NCI-H187 (cell line): ENCODE results near the gene C3.

Experiments
- DNase-seq, 2 experiments: peaks; one replicate each; lab custom pipeline; 2025; lab: John Stamatoyannopoulos, UW

The C3 gene

DNA sequence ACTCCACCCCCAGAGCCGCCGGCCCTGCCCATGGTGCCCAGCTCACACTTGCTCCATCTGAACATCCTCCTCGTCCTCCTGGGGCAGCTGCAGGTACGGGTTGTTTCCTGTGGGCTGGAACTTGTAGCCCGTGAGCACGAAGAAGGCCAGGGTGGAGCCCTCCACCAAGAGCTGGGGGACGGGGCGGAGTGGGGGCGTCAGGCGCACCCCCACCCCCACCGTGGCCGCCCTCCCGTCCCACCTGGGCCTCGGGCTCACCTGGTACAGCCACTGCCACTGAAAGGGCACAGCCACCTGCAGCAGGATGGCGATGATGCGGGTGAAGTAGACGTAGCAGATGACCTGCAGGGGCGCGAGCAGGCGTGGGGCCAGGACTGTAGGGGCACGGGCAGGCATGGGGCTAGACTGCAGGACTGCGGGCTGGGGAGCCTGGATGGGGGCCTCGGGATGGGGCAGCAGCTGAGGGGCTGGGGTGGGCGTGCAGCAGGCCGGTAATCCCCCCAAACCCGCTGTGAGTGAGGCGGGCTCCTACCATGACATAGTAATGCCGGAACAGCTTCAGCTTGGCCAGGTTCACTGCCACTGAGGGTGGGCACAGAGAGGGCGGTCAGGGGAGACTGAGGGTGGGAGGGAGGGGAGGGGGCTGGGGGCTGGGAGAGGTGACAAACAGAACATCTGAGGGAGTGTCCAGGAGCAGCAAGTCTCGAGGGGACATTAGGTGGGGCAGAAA, 10.7 kb upstream of the C3 start:
- DNase-seq, result no peak

DNA sequence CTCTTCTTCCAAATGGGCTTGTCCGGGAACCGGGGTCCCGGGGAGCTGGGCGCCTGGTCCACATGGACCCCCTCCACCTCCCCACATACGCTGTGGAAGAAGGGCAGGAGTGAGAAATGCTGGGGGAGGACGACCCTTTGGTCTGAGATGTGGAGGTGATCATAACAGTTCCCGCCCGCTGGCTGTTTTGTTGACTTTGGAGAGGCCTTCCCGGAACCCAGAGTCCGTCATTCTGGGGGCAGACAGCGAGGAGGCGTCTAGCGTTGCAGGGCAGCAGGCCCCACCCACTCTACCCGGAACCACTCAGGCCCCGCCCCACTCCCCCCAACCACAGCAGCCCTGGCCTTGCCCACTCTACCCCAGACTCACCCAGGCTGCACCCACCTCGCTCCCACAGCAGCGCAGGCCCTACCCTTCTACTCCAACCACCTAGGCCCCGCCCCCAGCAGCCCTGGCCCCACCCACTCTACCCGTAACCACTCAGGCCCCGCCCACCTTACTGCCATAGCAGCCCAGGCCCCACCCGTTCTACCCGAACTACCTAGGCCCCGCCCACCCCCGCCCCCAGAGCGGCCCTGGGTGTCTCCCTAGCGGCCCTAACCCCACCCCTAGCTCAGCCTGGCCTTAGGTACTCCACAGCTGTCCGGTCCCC, 9.8 kb upstream of the C3 start:
- no peak for DNase-seq

DNA sequence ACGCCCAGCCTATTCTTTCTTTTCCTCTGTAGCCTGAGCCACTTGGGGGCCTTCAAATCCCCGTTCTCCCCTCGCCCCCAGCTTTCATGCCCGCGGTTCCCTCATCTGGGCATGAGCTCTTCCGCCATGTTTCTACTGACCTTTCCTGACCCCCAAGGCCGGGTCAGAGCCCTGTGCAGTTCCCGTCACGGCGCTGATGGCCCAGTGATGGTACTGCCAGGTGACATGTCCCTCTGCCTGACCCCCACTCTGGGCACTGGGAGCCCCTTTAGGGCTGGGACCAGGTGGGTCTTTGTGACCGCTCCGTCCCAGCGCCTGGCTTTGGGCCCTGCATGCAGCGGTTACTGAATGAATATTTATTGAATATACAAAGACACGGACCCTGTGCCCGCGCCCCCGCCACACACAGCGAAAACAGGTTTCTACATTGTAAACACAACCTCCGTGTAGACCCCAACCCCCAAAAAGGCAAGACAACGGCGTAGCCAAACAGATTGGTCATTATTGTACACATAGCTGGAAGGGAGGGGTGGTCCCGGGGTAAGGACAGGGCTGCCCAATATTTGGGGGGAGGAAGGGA, 9.2 kb upstream of the C3 start:
- no peak for DNase-seq

DNA sequence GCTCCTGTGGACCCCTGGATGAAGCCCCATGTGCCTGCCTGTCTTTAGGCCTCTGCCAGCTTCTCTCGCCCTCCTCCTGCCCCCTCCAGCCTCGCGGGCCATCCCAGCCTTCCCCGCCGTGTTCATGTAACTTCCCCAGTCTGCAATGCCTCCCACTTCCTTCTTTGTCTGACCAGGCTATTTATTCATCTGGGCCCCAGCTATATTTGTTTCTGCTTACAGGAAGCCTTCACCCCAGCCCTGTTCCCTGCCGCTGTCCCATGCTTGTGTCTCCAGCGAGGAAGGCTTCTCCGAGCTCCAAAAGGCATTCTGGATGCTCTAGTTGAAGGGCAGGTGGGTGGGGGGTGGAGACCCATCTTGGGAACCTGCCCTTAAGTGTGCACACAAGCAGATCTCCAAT, 7.9 kb upstream of the C3 start:
- DNase-seq, result no peak

DNA sequence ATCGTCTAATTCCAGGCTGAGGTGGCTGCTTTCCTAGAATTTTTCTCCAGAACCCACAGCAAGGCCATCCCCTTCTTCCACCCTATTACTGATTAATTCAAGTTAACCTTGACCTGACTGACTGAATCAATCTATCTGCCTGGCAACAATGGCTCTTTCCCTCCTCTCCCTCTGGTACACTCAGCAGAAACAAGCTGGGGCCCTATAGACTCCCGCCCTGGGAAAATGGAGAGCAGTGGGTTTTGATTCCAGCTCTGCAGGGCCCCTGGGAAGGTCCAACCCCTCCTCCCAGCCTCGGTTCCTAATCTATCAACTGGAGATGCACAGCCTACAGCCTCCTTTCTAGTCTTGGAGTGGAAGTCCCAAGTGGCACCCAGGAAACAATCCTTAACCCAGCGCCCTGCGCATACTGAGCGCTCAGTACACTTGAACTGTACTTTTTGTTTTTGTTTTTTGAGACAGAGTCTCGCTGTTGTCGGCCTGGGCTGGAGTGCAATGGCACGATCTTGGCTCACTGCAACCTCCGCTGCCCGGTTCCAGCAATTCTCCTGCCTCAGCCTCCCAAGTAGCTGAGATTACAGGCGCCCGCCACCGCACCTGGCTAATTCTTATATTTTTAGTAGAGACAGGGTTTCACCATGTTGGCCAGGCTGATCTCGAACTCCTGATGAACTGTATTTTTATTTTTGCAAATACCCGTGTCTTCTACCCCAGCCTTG, 5.2 kb upstream of the C3 start:
- DNase-seq, result no peak

DNA sequence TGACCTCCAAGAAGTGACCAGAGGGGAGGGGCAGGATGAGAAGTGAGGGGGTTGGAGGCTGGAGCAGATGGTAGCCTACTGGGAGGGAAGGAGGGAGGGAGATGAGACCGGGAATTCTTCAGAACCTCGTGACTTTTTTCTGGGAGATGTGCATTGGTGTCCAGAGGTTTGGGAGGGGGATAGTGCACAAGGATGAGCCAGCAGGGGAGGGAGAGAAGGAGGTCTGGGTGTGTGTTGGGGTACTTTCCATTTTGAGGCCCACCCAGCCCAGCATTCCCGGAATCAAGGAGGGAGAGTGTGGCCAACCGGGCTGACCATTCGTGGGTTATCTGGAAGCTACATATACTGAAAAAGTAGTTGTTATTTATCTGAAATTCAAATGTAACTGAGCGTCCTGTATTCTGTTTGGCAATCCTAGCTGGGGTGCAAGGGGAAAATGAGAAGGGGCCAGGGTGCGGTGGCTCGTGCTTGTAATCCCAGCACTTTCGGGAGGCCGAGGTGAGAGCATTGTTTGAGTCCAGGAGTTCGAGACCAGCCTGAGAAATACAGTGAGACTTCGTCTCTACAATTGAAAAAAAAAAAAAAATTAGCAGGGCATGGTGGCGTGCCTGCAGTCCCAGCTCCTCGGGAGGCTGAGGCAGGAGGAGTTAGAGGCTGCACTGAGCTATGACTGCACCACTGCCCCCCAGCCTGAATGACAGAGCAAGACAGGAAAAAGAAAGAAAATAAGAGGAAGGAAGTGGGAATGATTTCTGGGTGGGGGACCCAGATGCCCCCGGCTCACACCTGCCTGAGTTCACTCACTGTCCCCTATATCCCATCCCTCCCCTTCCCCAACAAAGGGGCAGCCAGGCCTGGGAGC, 4.4 kb upstream of the C3 start:
- no peak for DNase-seq

DNA sequence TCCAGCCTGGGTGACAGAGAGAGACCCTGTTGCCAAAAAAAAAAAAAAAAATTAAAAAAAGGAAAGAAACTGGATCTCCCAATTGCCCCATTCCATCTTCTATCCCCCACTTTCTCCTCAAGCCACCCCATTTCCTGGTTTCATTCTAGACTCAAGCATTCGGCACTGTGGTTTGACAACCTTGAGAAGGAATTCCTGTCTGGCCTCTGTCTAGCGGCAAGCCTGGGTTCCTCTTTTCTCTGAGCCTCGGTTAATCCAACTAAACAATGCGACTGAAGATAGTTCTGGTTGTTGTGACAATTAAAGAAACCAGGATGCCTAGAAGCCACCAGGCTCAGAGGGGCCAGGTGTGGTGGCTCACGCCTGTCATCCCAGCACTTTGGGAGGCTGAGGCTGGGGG, 3.3 kb upstream of the C3 start:
- no peak for DNase-seq

DNA sequence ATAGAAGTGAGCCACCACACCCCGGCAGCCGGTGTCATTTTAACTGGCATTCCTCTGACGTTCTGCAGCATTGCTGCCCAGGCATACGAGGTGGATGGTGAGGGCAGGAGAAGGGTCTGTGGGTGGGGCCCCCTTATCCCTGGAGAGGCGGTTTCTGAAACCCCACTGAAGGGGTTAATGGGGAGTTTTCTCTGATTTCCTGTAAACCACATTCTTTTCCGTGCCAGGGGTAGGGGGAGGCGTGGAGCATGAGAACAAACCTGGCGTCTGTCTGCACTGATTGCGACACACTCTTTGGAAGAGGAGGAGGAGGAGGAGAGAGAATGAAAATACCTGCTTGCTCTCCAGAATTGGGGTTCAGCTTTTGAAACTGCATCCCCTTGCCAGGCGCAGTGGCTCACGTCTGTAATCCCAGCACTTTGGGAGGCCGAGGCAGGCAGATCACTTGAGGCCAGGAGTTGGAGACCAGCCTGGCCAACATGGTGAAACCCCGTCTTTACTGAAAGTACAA, 2.7 kb upstream of the C3 start:
- DNase-seq, result no peak

DNA sequence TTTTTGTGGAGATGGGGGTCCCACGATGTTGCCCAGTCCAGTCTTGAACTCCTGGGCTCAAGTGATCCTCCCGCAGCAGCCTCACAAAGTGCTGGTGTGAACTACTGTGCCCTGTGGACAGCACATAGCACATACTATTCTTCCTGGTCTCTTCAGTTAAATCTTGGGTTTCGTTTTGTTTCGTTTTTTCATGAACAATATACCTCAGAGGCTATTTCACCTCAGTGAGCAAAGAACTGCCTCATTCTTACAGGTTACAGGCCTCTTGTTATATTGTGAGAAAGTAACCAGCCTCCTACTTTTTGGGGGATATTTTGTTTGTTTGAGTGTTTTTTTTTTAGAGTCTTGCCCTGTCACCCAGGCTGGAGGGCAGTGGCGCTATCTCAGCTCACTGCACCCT, 1.3 kb upstream of the C3 start:
- no peak for DNase-seq

DNA sequence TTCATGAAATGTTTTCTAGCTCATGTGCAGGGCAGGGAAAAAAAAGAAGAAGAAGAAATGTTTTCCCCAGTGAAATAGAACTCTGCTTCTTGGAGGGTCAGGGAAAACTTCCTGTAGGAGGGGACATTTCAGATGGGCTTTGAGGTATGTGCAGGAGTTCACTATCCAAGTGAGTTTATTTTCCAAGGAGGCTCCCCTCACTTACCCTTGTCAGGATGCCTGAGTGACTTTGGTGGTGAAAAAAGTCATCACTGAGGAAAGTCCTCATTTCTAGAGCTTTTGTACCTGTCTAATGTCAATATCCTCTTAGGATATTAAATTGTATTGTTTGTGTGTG, 656 bp upstream of the C3 start:
- no peak for DNase-seq

DNA sequence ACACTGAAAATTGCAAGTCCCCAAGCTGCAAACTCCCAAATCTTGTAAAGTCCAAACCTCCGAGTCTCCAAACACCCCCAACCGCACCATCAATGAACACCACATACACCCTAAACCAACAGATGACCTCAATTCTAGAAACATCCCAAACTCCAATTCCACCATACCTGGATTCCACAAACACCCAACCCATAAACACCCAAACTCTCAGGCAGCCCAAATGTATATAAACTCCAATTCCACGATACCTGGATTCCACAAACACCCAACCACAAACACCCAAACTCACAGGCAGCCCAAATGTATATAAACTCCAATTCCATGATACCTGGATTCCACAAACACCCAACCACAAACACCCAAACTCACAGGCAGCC, 470 bp downstream of the C3 start:
- DNase-seq, result no peak

DNA sequence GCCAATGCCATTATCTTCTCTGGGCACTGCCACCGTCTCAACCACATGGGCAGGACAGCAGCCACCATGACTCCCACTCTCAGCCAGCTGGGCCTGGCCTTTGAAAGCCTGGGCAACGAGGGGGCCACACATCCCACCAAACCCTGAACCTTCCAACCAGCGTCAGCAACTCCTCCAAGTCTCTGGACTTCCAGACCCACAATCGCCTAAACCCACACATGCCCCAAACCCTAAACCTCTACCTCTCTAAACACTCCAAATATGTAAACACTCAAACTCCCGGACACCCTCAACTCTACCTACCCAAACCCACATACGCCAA, 949 bp downstream of the C3 start:
- DNase-seq, result no peak

DNA sequence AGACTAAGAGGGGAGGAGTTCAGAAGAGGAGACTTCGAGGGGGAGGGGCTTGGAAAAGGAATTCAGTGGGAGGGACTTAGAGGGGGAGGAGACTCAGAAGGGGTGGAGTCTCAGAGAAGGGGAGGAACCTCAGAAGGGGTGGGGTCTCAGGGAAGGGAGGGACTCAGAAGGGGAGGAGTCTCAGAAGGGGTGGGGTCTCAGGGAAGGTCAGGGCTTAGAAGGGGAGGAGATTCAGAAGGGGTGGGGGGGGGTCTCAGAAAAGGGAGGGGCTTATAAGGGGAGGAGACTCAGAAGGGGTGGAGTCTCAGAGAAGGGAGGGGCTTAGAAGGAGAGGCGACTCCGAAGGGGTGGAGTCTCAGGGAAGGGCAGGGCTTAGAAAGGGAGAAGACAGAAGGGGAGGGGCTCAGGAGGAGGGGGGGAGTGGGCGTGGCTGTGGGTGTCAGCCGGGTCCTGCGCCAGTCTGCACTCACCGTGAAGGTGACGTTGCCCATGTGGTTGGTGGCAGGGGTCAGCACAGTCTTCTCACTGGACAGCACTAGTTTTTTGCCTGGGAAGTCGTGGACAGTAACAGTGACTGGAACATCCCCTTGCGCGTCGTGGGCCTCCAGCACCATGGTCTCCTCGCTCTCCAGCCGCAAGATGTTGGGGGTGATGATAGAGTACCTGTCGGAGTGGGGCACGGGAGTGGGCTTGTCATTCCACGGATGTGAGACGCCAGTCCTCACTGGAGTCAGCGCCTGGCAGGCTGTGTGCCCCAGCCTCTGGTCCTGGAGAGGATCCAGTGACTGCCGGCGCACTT, 1.5 kb downstream of the C3 start:
- DNase-seq, result no peak

DNA sequence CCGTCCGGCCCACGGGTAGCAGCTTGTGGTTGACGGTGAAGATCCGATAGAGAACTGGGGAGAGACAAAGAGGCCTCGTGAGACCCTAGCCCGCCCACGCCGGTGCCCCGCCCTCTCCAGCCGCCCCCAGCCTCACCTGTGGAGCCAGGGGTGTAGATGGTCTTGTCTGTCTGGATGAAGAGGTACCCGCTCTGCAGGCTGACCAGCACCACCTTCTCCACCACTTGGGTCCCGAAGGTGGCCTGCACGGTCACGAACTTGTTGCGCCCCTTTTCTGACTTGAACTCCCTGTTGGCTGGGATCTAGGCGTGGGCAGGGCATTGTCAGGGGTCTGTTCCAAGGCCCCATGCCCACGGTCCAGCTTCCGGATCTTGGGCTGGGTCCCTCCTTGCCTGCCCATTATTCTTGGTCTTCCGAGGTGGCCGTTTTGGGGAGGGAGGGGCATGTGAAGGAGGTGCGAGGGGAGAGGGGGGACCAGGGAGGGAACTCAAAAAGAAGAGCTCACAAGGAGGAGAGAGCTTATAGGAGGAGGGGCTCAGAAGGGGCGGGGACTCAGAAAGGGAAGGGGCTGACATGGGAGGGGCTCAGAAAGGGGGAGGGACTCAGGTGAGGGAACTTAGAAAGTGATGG, 2.2 kb downstream of the C3 start:
- no peak for DNase-seq

DNA sequence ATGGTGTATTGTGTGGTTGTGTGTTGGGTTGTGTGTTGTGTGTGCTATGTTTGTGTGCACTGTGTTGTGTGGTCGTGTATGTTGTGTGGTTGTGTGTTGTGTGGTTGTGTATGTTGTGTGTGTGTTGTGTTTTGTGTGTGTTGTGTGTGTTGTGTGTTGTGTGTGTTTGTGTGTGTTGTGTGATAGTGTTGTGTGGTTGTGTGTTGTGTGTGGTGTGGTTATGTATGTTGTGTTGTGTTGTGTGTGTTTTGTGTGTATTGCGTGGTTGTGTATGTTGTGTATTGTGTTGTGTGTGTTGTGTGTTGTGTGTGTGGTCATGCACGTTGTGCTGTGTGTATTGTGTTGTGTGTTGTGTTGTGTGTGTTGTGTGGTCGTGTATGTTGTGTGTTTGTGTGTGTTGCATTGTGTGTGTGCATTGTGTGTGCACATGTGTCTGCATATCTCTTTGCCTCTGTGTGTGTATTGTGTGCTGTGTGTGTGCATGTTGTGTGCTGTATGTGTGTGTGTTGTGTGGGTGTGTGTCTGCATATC, 2.9 kb downstream of the C3 start:
- no peak for DNase-seq

DNA sequence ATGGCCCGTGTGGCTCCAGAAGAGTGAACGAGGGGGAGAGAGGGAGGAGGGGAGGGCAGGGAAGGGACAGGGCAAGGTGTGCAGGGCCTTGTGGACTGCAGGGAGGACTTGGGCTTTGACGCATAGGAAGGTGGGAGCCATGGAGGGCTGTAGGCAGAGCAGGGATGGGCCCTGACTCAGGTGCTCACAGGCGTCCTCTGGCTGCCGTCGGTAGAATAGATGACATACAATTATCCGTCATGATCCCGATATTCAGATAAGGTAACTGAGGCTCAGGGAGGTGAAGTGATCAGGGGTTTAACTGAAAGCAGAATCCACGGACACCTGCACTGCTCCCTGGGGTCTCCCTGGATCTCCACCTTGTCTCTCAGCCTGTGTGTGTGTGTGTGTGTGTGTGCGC, 3.4 kb downstream of the C3 start:
- DNase-seq, result no peak

DNA sequence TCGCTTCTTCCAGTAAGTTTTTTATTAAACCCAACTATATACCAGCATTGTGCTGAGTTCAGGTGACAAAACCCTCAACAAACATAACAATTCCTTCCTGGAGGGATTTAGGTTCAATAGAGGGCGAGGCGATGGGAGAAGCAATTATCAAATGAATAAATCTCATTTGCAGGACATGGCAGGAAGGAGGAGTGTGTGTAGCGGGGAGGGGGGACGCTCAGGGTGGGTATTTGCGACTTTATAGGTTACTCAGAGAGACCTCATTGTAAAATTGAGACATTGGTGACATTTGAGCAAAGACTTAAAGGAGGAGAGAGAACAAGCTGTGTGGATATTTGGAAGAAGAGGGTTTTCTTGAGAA, 3.9 kb downstream of the C3 start:
- DNase-seq, result no peak

DNA sequence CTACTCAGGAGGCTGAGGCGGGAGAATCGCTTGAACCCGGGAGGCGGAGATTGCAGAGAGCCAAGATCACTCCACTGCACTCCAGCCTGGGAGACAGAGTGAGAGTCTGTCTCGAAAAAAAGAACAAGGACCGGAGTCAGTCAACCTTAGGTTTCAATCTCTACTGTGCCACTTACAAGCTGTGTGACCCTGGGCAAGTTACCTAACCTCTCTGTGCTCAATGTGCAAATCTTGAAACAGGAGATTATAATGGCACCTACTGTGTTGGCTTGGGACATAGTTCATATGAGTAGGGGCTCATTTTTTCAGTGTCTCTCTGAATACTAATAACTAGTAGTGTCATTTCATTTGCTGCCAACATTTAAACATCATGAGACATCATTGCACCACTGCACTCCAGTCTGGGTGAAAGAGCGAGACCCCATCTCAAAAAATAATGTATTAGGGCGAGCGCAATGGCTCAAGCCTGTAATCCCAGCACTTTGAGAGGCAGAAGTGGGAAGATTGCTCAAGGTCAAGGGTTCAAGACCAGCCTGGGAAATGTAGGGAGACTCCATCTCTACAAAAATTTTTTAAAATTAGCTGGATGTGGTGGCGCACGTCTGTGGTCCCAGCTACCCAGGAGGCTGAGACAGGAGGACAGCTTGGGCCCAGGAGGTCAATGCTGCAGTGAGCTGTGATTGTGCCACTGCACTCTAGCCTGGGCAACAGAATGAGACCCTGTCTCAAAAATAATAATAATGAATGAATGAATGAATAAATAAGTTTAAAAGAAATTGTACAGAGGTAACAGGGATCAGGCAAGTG, 5.5 kb downstream of the C3 start:
- DNase-seq, result no peak

DNA sequence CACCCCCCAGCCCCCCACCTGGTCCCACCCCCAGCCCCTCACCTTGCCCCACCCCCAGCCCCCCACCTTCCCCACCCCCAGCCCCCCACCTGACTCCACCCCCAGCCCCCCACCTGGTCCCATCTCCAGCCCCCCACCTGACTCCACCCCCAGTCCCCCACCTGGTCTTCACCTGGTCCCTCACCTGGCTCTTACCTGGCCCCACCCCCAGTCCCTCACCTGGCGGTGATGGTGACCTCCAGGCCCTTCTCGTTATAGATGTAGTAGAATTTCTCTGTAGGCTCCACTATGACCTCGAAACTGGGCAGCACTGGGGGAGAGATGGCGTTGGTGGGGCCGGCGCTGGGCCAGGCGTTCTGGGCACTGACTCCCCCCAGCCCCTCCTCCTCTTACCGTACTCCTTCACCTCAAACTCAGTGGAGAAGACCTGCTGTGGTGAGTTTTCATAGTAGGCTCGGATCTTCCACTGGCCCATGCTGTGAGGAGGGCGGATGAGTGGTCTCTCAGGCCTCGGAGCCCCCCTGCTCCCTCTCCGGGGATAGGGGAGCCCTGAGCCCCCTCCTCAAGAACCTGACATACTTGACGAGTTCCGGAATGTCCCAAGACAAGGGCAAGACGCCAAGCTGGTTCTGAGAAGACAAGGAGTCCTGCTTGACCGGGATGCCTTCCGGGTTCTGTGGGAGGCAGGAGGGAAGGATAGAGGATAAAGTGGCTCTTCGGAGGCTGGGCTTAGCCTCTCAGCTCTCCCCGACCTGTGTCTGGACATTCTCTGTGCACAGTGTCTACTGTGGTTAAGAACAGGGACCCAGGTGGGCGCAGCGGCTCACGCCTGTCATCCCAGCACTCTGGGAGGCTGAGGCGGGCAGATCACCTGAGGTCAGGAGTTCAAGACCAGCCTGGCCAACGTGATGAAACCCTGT, 6.4 kb downstream of the C3 start:
- no peak for DNase-seq
